ENCODE measurements around the gene HECTD4. TPM values are rescaled to one million over a fixed set of nuclear protein-coding genes. Genes with fewer than 3 reads are reported as not detected.
A peak's percentile ranks its signal among the peaks of the same experiment; 100 is the strongest.

HECTD4 gene
- polyA plus RNA-seq, 5 donors, result 52.1 to 67.3 (median 65.4) TPM

DNA sequence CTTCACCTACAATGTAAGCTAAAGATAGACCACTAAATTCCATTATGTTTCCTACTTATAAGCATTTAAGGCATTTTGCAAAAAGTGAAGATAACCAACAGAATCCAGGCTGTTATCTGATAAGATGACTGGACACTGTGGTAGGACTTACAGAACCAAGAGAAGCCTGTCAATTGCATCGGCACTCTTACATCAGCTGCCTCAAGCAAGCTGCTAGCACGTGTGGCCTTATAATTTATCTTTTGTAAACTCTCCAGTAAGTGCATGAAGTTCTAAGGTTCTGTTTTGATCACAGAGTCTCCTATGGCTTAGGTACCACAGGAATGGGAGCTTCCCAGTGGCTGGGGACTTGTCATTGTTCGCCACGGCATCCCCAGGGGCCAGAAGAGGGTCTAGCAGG, 168.2 kb downstream of the HECTD4 start:
- DNase-seq, result no peak

DNA sequence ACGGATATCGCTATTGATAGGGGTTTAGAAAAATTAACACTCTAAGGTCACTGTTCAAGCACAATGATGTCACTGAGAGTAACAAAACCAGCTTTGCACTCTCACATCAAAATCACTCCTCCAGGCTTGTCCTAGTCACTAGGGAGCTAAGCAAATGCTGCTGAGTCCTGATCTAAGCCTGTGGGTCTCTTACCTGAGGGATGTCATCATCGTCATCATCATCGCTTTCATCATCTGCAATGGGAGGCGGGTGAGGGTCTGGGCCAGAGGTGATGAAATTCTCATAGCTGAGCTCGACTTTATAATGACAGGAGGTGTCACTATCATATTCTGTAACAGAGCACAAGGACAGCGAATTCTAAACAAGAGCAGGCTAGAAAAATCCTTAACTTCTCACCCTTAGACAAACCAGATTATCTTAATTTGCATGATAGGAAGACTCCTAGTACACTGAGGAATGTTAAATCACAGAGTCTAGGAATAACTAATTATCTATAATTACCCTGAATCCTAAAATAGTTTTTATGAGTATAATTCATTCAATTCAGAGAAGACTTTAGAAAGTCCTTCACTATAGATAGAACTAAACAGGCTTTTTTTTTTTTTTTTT, 173.8 kb downstream of the HECTD4 start:
- DNase-seq, result no peak

DNA sequence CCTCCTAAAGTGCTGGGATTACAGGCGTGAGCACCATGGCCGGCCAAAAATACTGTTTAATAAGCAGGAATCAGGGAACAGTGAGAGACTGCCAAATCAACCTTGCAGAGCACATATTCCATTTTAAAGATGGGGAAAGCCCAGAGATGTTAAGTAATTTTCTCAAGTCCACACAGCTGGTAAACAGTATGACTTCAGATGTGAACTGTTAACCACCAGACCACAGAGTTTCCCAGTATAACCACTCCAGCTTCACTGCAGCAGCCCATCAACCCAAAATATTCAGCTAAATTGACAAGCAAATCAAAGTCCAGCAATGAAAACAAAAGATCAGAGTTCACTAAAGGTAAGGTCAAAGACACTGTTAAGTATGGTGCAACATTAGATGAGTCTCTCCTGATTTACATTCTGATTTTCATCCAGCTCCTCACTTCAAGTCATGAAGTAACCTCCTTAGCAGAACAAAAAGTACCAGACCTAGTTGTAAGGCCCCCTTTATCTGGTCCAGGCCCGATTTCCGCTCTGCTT, 174.8 kb downstream of the HECTD4 start:
- DNase-seq, result no peak

DNA sequence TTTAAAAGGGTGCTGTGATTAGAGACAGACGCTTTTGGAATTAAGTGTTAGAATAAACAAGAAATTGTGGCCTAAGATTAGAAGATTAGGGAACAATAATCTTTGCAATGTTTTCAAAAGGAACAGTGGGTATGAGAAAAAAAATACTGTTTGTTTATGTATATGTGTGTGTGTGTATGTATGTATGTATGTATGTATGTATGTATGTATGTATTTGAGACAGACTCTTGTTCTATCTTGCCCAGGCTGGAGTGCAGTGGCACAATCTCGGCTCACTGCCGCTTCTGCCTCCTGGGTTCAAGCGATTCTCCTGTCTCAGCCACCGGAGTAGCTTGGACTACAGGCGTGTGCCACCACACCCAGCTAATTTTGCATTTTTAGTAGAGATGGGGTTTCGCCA, 175.3 kb downstream of the HECTD4 start:
- DNase-seq, result no peak

DNA sequence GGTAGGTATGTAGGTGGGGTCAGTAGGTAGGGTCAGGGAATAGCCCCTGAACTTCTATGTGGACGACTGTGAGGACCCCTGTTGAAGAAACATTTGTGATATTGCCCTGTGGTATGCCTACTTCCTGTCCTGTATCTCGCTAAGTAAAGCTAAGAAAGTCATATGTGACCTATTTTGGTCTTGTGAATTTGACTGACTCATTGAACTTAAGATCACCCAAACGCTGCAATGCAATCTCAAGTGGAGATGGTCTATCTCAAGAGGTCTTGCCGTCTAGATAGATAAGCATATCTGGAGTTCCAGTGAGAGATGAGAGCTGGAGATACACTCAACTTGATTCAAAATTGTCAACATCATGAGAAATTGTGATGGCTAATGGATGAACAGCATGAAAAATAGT, 183.1 kb downstream of the HECTD4 start:
- DNase-seq, result no peak

DNA sequence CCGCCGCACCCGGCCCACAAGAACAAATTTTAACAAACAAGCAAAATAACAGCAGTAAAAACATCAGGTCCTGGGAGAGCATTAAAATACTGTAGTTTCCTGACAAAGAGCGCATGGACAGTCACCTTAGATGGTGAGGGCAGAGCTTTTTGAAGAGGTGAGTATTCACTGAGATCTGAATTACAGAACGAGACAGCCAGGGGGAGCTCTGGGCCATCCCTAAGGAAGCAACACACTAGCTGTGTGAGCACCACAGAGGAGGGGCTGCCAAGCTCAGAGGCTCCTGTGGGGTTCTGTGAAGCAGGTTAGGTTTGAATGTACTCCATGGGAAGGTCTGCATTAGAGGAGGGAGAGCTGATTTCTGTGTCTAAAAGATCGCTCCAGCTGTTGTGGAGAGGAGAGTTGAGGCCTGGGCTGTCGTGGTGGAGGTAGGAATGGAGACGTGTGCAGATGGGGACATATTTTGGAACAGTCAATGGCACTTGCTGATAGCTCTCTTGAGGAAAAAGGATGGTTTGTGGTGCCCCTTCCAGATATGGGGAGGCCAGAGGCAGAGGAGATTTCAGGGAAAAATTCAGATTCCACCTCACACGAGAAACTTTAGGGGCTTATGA, 184.0 kb downstream of the HECTD4 start:
- DNase-seq, result peak in 1 of 2 donors; percentile 23

DNA sequence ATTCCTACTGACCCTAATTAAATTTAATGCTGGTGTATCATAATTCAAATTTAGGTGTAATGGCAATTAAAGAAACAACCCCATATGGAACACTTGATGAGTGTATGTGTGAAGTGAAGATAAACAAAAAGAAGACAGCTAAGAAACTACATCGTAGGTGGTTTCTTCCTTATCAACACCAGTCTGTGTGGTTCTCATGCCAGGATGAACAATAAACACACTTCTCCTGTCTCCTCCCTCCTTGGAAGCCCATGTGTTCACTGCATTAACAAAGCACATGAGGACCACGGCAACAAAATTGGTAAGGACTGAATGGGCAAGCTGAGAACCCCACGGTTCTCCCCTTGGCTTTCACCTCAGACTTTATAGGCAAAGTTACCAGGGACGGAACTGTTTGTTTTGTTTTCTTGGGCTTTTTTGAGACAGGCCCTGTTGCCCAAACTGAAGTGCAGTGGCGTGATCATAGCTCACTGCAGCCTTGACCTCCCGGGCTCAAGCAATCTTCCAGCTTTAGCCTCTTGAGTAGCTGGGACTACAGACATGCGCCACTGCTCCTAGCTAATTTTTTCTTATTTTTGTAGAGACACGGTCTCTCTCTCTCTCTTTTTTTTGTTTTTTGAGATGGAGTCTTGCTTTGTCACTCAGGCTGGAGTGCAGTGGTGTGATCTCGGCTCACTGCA, 185.9 kb downstream of the HECTD4 start:
- DNase-seq, result no peak

DNA sequence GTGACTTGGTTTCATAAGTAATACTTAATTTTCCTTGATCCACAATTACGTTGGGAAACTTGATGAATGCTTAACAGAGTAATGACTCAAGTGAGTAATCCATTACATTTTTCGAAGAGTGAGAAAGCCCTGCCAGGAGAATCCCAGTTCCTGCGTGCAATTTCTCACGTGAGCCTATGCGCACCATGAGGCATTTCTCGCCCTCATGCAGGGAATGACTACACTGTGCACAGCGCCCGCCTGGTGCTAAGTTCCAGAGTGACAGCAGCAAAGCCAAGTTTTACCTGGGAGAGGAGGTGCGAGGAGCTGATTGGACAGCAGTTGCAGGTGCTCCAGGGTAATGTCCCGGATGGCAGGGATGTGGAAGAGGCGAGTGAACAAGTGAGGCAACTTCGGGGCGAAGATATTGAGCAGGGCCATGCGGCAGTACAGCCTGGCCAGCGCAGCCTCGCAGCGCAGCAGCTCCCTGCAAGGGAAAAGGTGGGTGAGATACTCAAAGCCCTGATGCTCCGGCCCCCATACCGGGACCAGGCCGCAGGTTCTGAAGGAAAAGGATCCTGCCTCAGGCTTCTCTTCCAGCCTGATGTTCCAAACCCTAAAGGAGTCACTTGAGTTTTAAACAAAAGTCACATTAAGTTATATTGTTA, 187.5 kb downstream of the HECTD4 start:
- no peak for DNase-seq

DNA sequence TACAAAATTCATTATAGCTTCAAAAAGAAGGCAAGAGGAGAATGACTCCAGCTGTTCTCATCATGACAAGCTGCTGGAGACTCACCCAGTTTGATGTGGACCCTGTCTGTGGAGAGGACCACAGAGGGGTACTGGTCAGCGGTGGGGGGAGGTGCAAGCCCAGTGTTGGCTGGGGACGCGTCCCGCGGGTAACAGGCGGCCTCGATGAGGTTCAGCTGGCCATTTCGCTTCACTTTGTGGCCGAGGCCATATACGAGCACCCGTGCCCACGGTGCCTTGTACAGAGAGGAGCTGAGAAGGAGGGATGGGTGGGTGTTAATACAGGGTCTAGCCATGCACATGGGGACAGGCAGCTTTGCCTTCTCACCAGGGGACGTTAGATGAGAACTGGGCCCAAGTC, 189.8 kb downstream of the HECTD4 start:
- DNase-seq, result no peak

DNA sequence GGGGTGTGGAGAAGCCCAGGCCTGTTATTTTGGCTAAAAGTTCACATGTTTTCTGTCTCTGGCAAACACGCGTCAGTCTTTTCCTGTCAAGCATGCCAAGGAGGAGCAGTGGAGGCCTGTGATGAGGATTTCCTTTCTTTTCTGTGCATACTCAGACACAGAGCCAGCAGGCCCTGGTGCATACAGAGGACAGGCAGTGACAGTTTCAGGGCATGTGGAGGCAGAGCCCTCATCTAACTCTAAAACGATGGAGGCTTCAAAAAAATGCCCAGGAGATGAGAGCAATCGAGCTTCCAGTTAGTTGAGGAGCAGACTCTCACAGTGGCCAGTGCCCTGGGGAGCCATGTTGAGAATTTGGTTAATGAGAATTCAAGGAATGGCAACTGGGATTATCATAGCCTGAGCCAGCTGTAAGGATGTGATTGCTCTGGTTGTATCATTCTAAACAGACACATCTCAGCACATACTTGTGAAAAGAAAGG, 190.3 kb downstream of the HECTD4 start:
- DNase-seq, result peak in 1 of 2 donors; percentile 10

DNA sequence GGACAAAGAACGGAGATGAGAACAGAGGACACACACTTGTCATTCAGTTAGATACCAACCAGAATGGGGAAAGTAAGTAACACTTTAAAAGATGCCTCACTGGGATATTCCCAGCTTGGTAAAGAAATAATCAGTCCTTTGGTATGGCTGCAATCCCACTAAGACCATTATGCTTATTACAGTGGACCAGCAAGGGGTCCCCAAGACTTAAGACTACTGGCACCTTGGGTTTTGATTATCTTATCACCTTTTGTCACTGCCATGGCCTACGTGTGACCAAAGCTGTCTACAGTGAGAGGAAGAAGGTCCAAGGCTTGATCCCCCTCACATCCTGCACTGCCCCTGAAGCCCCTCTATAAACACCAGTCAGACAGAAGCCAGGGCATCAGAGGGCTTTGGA, 191.0 kb downstream of the HECTD4 start:
- no peak for DNase-seq

DNA sequence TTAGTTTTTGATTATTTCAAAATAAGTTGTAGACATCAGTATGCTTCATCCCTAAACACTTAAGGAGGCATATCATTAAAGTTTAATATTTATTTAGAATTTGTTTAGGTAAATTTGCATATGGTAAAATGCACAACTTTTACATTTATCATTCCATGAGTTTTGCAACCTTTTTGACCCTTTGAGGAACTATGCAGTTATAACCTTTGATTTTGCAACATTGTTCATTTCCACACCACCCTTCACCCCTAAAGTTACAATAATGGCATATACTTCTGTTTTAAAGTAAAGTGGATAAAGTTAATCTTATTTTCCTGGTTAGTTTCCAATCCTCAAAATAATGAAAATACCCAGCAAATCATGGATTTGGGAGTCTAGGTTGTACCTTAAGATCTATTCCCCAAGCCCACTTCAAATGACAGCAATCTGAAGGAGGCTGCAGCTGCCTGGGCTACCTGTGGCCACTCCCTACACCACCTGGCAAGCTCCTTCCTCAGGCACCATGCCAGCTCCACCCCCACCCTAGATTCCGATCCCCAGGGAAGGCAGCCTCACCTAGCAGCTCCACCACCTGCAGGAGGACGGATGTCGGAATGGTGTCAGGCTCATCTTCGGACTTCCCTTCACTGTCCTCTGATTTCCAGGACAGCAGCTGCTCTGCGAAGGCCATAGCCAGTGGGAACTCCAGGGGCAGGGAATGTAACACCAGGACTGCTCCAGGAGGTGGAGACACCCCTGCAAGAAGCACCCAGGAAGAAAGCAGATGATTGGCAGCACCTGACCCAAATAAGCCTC, 191.8 kb downstream of the HECTD4 start:
- DNase-seq, result no peak

DNA sequence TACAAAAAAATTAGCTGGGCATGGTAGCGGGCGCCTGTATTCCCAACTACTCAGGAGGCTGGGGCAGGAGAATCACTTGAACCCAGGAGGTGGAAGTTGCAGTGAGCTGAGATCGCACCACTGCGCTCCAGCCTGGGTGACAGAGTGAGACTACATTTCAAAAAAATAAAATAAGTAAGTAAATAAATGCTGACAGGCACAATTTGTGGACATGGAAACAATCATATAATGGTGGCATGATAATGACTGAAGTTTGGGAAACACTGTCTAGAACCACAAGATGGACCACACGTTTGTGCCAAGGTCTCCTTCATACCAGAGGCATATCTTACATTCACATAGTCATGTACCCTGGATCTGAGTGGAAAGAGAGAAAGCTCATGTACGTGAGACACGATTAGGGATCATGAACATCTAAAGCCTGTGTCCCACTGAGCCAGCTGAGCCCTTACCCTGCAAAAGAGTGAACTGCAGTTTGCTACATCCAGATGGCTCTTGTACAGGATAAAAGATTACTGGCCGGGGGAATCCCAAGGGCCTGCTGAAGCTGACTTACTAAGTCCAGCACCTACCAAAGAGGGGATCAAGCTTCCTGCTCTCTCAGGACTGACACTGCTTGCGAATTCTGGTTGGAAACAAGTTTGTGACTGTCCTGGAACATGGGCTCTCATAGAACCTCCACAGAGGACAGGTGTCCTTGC, 194.0 kb downstream of the HECTD4 start:
- no peak for DNase-seq

DNA sequence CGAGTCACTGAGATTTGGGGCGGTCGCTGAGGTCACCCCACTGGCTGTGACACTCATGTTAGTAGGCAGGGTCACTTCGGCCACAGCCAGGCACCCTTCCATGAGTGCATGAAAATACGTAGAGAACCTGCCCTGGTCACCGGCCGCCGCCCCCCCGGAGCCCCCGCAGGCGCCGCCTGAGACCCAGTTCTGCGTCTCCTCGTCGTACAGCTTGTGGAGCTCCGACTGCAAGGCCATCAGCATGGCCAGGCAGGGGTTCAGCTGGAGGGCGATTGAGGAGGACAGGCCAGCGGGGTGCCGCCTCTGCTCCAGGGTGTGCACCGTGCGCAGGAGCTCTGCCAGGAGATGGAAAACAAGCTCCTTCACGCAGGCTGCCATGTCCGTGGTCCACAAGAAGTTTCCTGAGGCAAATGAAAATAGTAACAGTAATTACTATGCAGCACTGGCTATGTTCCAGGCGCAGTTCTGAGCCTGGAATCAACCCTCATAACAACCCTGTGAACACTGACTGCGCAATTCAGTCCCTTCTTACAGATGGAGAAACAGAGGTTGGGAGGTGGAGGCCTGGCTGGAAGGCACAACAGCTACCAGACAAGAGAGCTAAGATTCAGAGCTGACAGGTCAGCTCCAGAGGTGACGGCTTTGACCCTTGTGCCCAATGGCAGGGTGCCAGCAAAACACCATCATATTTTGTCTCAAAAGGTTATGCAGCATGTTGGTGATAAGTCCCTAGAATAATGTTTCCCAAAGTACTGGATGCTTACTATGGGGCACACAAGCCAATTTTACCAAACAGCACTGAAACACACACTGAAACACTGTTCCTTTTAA, 196.9 kb downstream of the HECTD4 start:
- no peak for DNase-seq

DNA sequence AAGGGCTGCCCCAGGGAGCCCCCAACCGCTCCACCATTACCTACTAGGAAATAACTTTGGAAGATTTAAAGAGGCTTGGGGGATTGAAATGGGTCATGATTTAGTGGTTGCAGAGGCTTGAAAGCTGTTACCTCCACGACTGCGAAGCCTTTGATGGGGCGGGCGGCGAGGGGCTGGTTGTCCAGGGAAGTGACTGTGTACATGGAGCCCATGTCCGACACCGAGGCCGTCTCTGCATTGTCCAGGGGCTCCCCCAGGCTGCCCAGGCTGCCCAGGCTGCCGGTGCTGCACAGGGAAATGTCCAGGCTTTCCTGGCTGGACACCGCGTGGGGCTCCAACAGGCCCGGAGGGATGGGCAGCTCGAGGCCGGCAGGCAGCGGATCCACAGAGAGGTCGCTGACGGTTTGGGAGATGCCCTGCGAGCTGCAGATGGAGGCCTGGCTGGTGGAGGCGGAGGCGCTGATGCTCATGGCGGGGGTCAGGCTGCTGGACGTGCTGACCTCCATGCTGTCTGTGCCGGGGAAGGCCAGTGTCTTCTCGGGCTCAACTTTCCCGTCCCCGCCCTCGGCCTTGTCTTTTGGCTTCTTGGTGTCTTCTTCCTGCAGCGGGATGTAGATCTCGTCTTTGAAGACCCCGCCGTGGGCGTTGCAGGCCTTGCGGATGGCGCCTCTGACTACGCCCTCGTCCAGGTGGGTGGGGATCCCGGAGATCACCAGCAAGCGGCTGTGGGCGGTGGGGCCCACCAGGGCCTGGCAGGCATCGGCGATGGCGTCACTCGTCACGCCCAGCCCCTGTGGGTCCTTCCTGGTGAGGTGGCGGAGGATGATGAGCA, 198.0 kb downstream of the HECTD4 start:
- no peak for DNase-seq

DNA sequence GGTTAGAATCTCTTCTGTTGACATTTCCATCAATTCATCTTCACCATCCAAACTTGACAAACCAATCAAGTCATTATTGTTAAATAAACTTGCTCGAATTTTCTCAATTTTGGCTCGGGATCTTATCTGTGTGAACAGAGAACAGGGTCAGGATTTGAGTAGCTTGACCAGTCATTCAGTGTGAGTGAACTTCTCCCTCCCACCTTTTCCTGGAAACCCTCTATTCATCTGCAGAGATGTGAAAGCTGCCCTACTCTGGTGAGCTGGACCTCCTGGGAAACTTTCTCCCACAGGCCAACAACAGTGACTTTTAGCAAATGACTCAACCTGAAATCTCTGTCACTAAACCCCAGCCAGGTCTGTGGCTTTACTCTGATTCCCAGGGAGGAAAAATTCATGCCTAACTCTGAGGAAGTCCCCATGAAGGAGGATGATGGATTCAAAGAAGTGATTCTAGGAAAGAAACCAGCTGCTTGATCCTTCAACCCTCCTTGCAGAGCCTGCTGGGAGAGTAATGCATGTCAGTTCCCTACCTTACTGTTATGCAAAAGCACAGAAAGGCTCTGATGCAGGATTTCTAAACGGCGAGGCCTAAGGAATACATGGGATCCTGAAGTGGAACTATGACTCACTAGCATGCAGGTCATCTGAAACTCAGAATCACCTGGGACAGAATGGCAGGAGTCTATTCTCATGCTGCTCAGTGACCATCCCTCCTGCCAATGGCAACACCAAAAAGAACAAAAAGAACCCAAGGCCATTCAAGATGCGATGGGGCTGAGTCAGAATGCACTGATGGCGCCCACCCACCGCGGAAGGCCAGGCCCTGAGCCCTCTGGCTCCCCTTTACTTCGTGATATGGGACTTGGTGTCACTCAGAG, 198.8 kb downstream of the HECTD4 start:
- peak; percentile 10 to 17 for DNase-seq

DNA sequence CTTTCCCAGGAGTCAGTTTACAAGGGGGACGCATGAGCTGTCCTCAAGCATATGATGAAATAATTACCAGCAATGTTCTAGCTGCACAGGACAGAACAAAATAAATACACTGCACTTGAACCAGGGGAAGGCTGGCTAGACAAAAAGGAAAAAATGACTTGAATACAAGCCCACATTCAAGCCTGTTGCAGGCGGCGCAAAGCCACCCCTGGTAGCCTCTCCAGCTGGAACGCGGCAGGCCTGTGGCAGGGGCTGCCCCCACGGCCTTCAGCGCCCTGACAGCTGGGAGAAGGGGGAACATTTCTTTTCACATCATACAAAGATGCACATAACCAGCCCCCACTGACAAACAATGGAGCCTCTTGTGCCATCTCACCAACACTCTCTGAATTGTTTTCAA, 199.7 kb downstream of the HECTD4 start:
- DNase-seq, result peak; percentile 75 to 80

DNA sequence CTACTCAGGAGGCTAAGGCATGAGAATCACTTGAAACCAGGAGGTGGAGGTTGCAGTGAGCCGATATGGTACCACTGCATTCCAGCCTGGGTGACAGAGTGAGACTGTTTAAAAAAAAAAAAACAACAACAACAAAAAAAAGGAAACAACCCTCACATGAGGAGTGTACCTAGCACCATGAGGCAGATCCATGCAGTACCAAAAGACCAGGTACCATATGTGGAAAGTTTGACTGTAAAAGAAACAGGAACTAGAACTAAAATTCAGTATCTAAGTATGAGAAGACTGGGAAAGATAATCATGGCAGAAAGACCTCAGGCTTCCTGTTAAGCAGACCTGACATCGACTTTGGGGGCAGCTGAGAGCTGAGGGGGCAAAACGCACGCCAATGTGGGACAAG, 201.8 kb downstream of the HECTD4 start:
- DNase-seq, result no peak
